C4-2B (cell line): Measurements from ENCODE around the gene SLC22A6.

Experiments used
- ZFX ChIP-seq: fragments of 450-650 bp; IDR thresholded peaks from 2 replicates; pipeline ENCODE4 v1.6.1; 2017
- TF ChIP-seq, protein P1 (sequence below): fragments of 450-650 bp; conservative IDR thresholded peaks from 2 replicates; pipeline ENCODE4 v1.5.1; 2017; ENCODE audit warnings: mild to moderate bottlenecking

DNA sequence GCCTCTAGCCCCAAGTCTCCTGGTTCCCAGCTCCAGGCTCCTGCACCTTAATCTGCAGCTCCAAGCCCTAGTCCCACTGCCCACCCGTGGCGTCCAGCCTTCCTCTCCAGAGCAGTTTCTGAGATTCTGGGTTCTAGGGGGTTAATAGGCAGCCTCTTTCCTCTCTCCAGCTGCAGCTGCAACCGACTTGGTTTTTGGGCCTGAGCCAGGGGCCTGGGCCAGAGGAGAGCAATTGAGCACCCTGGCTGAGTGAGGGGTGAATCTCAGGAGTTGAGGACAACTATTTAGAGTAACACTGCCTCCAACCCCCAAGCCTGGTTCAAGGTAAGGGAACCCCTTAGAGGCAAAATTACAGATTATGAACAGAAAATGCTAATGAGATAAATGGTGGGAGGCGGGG, 54.6 kb downstream of the SLC22A6 start:
- TF ChIP-seq, protein P1, sequence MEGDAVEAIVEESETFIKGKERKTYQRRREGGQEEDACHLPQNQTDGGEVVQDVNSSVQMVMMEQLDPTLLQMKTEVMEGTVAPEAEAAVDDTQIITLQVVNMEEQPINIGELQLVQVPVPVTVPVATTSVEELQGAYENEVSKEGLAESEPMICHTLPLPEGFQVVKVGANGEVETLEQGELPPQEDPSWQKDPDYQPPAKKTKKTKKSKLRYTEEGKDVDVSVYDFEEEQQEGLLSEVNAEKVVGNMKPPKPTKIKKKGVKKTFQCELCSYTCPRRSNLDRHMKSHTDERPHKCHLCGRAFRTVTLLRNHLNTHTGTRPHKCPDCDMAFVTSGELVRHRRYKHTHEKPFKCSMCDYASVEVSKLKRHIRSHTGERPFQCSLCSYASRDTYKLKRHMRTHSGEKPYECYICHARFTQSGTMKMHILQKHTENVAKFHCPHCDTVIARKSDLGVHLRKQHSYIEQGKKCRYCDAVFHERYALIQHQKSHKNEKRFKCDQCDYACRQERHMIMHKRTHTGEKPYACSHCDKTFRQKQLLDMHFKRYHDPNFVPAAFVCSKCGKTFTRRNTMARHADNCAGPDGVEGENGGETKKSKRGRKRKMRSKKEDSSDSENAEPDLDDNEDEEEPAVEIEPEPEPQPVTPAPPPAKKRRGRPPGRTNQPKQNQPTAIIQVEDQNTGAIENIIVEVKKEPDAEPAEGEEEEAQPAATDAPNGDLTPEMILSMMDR, result no peak
- TF ChIP-seq ZFX, result no peak
